OCI-LY7 (cell line): ENCODE measurements around the gene FOXK1. TPM values are rescaled to one million over a fixed set of nuclear protein-coding genes. Genes with fewer than 3 reads are reported as not detected.
"Not testable (repeated sequence)": the region's sequence is repeated elsewhere in the genome, so short reads cannot be mapped to it uniquely, and the experiment has no call there.

Experiments used
- BruUV-seq: library from RNA; stranded (reverse); fragments of 400-500 nt; replicated peaks from 2 replicates; lab custom pipeline; 2021; lab: Mats Ljungman, UMichigan
- CTCF ChIA-PET: fragments of 300-600 bp; sonication (Branson Sonifier 250); formaldehyde crosslinking; loops from one replicate; lab custom pipeline; 2022; ENCODE audit warnings: antibody characterized with exemption; ENCODE audit not compliant: unreplicated experiment; lab: Charles Lee
- POLR2A ChIA-PET: fragments of 300-600 bp; sonication (Branson Sonifier 250); formaldehyde crosslinking; loops from one replicate; lab custom pipeline; 2022; ENCODE audit warnings: antibody characterized with exemption; lab: Charles Lee
- DNase-seq: peaks from one replicate; pipeline ENCODE4 v3.0.0-alpha.2; 2015; ENCODE audit warnings: low spot score
- H2AFZ ChIP-seq: fragments of 200-600 bp; sonication (generic), shearing (Covaris generic); 2 replicates; pipeline ENCODE4 v1.6.1; 2014; ENCODE audit warnings: mild to moderate bottlenecking, antibody characterized with exemption, low read length, moderate library complexity
- H3K27ac ChIP-seq: fragments of 200-600 bp; sonication (generic); 2 replicates; pipeline ENCODE4 v1.5.1; 2014; ENCODE audit warnings: mixed run types, low read depth, mild to moderate bottlenecking, moderate library complexity, low read length, inconsistent platforms; ENCODE audit not compliant: poor library complexity, severe bottlenecking
- H3K36me3 ChIP-seq: fragments of 200-600 bp; sonication (generic); 2 replicates; pipeline ENCODE4 v1.6.1; 2014; ENCODE audit warnings: mild to moderate bottlenecking, antibody characterized with exemption, low read length, moderate library complexity, mixed read lengths; ENCODE audit not compliant: insufficient read depth
- H3K4me1 ChIP-seq: fragments of 200-600 bp; sonication (generic); 2 replicates; pipeline ENCODE4 v1.5.1; 2014; ENCODE audit warnings: mild to moderate bottlenecking, low read length; ENCODE audit not compliant: insufficient read depth, poor library complexity, severe bottlenecking
- H3K4me2 ChIP-seq: fragments of 200-600 bp; sonication (generic); 2 replicates; pipeline ENCODE4 v1.6.1; 2014; ENCODE audit warnings: mild to moderate bottlenecking, low read length
- H3K4me3 ChIP-seq: fragments of 200-600 bp; sonication (generic); 2 replicates; pipeline ENCODE4 v1.5.1; 2014; ENCODE audit warnings: mild to moderate bottlenecking, low read depth, low read length; ENCODE audit not compliant: poor library complexity, severe bottlenecking
- H3K79me2 ChIP-seq: fragments of 200-600 bp; sonication (generic); 2 replicates; pipeline ENCODE4 v1.6.1; 2016; ENCODE audit warnings: low read depth, mild to moderate bottlenecking, low read length, moderate library complexity, mixed read lengths; ENCODE audit not compliant: insufficient read depth
- H3K9me2 ChIP-seq: fragments of 200-600 bp; sonication (generic); 2 replicates; pipeline ENCODE4 v1.6.1; 2016; ENCODE audit warnings: mild to moderate bottlenecking, low read length, mixed read lengths; ENCODE audit not compliant: insufficient read depth
- H3K9me3 ChIP-seq: fragments of 200-600 bp; sonication (generic); 2 replicates; pipeline ENCODE4 v1.6.1; 2014; ENCODE audit warnings: mild to moderate bottlenecking, mixed run types, low read length, mixed read lengths
- H4K20me1 ChIP-seq: fragments of 200-600 bp; sonication (generic); 2 replicates; pipeline ENCODE4 v1.6.1; 2014; ENCODE audit warnings: mild to moderate bottlenecking, antibody characterized with exemption, low read length, moderate library complexity, mixed read lengths; ENCODE audit not compliant: insufficient read depth
- CTCF ChIP-seq: fragments of 200-600 bp; sonication (generic); conservative IDR thresholded peaks from 2 replicates; pipeline ENCODE4 v1.5.1; 2014; ENCODE audit warnings: mild to moderate bottlenecking, antibody characterized with exemption, low read length, moderate library complexity, mixed read lengths
- EZH2phosphoT487 ChIP-seq: fragments of 200-600 bp; sonication (generic); IDR thresholded peaks from 2 replicates; pipeline ENCODE4 v1.6.1; 2018; ENCODE audit warnings: low read depth, borderline replicate concordance, mild to moderate bottlenecking, mixed run types, antibody characterized with exemption, low read length, moderate library complexity, mixed read lengths
- intact Hi-C: fragments of 100-400 bp; cut with micrococcal nuclease; formaldehyde crosslinking; loops from one replicate; pipeline ENCODE4 v1.10.0; 2022; ENCODE audit not compliant: unreplicated experiment
- total RNA-seq, 2 experiments: library from RNA; depleted of rRNA in 1 of 2; stranded (reverse); fragments of >200 nt in 1 of 2; shearing (Covaris generic) in 1 of 2; gene quantifications; 2 replicates each; pipeline ENCODE4 v1.2.3, GENCODE V29; 2014 to 2022

The FOXK1 gene
- total RNA-seq, 2 experiments from 2014 or later = 17.3 to 34.5 TPM

GRCh38 chr7:4800926-4801838 lies 119.1 kb downstream of the FOXK1 start:
- CTCF ChIA-PET = no interaction called here
- no TSS peak for BruUV-seq
- no peak for TF ChIP-seq EZH2phosphoT487
- TF ChIP-seq CTCF = no peak
- no peak overlapping the region for H2AFZ ChIP-seq
- no peaks in the 10 kb centered on the region for H3K9me2 ChIP-seq
- H3K4me2 ChIP-seq = no peak overlapping the region
- no peaks in the 10 kb centered on the region for H3K9me3 ChIP-seq
- no peak overlapping the region for H3K27ac ChIP-seq
- H3K79me2 ChIP-seq = no peaks in the 10 kb centered on the region
- no peak overlapping the region for H3K4me3 ChIP-seq
- no peak for DNase-seq
- intact Hi-C loops = no loop called here
- H4K20me1 ChIP-seq = no peaks in the 10 kb centered on the region
- POLR2A ChIA-PET = no interaction called here
- no peaks in the 10 kb centered on the region for H3K36me3 ChIP-seq
- H3K4me1 ChIP-seq = no peaks in the 10 kb centered on the region

GRCh38 chr7:4801839-4802231 lies 119.7 kb downstream of the FOXK1 start:
- Histone ChIP-seq H3K4me3 (no peak overlapping the region), H3K9me2 (no peaks in the 10 kb centered on the region), H3K27ac (no peak overlapping the region), H2AFZ (no peak overlapping the region), H3K9me3 (no peaks in the 10 kb centered on the region), H3K36me3 (no peaks in the 10 kb centered on the region), H4K20me1 (no peaks in the 10 kb centered on the region), H3K4me2 (no peak overlapping the region), H3K4me1 (no peaks in the 10 kb centered on the region), H3K79me2 (no peaks in the 10 kb centered on the region)
- ChIA-PET POLR2A (no interaction called here), CTCF (no interaction called here)
- intact Hi-C loops = no loop called here
- BruUV-seq = no TSS peak
- no peak for DNase-seq
- TF ChIP-seq EZH2phosphoT487 (no peak), CTCF (no peak)

GRCh38 chr7:4802577-4802976 lies 120.5 kb downstream of the FOXK1 start:
- H3K9me3 ChIP-seq, H3K36me3 ChIP-seq, CTCF ChIA-PET, H3K9me2 ChIP-seq, H3K27ac ChIP-seq, H3K4me1 ChIP-seq, H3K4me2 ChIP-seq, DNase-seq, POLR2A ChIA-PET, H3K79me2 ChIP-seq, H4K20me1 ChIP-seq, H2AFZ ChIP-seq, H3K4me3 ChIP-seq, BruUV-seq, intact Hi-C loops: not testable (repeated sequence)
